Heart right ventricle (tissue), 16 donors: ENCODE data around the gene AKAP13. TPM values are rescaled to one million over a fixed set of nuclear protein-coding genes. Genes with fewer than 3 reads are reported as not detected.

Experiments
- ATAC-seq, 8 donors: fragments of 200-7000 bp; cut with Tn5 transposase; one replicate each; pipeline ENCODE4 v1.9.1; 2020; ENCODE audit warnings: mild to moderate bottlenecking in 8 of 8, moderate library complexity in 8 of 8, moderate number of reproducible peaks in 1 of 8
- DNase-seq, 2 donors: peaks; one replicate each; pipeline ENCODE4 v3.0.0-alpha.2; 2020
- H3K27ac ChIP-seq, 10 donors: fragments of 200-600 bp; sonication (generic) in 2 of 10; one replicate each; pipeline versions ENCODE4 v1.5.0 to v1.8.0; 2020 to 2022; ENCODE audit warnings: mild to moderate bottlenecking in 3 of 10
- H3K27me3 ChIP-seq, 7 donors: fragments of 200-600 bp; one replicate each; pipeline ENCODE4 v1.8.0; 2021 to 2022; ENCODE audit warnings: mild to moderate bottlenecking in 2 of 7
- H3K36me3 ChIP-seq, 9 donors: fragments of 200-600 bp; sonication (generic) in 1 of 9; one replicate each; pipeline versions ENCODE4 v1.5.0 to v1.8.0; 2020 to 2022; ENCODE audit warnings: mild to moderate bottlenecking in 2 of 9
- H3K4me1 ChIP-seq, 9 donors: fragments of 200-600 bp; sonication (generic) in 1 of 9; one replicate each; pipeline versions ENCODE4 v1.5.0 to v1.8.0; 2020 to 2022; ENCODE audit warnings: mild to moderate bottlenecking in 4 of 9
- H3K4me3 ChIP-seq, 10 donors: fragments of 200-600 bp; sonication (generic) in 2 of 10; one replicate each; pipeline versions ENCODE4 v1.5.0 to v1.8.0; 2020 to 2022; ENCODE audit warnings: mild to moderate bottlenecking in 7 of 10, moderate library complexity in 2 of 10
- H3K9me3 ChIP-seq, 11 donors: fragments of 200-600 bp in 10 of 11; sonication (generic) in 2 of 11; one replicate each; pipeline versions ENCODE4 v1.5.0 to v1.8.0; 2013 to 2022; ENCODE audit warnings: mild to moderate bottlenecking in 2 of 11, control low read depth in 1 of 11, moderate library complexity in 1 of 11
- CTCF ChIP-seq, 9 donors: fragments of 200-600 bp; sonication (generic) in 2 of 9; IDR thresholded peaks; one replicate each; pipeline versions ENCODE4 v1.5.0 to v1.8.0; 2021 to 2022; ENCODE audit warnings: antibody characterized with exemption in 9 of 9, mild to moderate bottlenecking in 5 of 9, moderate library complexity in 1 of 9
- WGBS, 2 donors: extraction: QIAGEN DNeasy Blood & Tissue Kit; methylation state at CpG; one replicate each; pipeline ENCODE4 v1.1.7; 2013; ENCODE audit warnings: inconsistent platforms in 1 of 2; 5-methylcytosine and 5-hydroxymethylcytosine counted together
- intact Hi-C, 10 donors: fragments of 100-400 bp; cut with DNase I; formaldehyde crosslinking; loops; one replicate each; pipeline versions ENCODE4 v1.11.1 to v1.14.2; 2022
- polyA plus RNA-seq, 2 donors: library from polyadenylated mRNA; stranded (reverse); fragments of 200-250 nt; gene quantifications; one replicate each; pipeline ENCODE4 v1.2.3, GENCODE V29; 2013
- total RNA-seq, 10 donors: library from RNA; stranded (reverse); fragmentation: NEBNext Ultra II Directional in 3 of 10; extraction: Animal tissue kit (Norgen Biotek cat#: 25700) in 3 of 10; gene quantifications; one replicate each; pipeline versions ENCODE4 v1.2.1 to v1.2.4, GENCODE V29; 2021 to 2023
- donor health status: Arrhythmogenic right ventricular cardiomyopathy.
- donor health status: ischemic (EF 13 %, LVEDD 7.1; RV severe dilation, severe dysfunction).
- donor health status: healthy with polysubstance abuse.
- donor health status: DM: no; HTN: yes; CAD: no.
- donor health status: DM: no; HTN: no; CAD: no.
- donor health status: ischemic (EF 25% LVEDD 6.9; RV normal size, moderate dysfunction).
- donor health status: ischemic (EF 25% LVEDD 5.7; RV mildly dilated, moderate dysfunction).
- donor health status: healthy.
- donor health status: DM: yes; HTN: yes; CAD: no.
- donor health status: Ischemic cardiomyopathy.
- donor health status: ischemic (EF 35%, LVEDD 5.7; RV mildly dilated, moderate dysfunction).
- donor health status: nonischemic (EF 11% LVEDD 7.7; RV severe dilation, severe dysfunction).
- donor health status: DM: yes; HTN: yes; CAD: no.
- donor health status: PGD.
- donor health status: ischemic (EF 29% LVEDD 5.4; RV normal size, mild dysfunction).
- donor health status: nonischemic (EF 23%, LVEDD 6.1; RV moderate dilation, normal function).

Gene AKAP13
- total and polyA plus RNA-seq, 12 donors: 89.3 to 645 (median 480) TPM

- peaks cover 0 to 41% (median 13%) of the 10 kb centered on the region in 11 donors for H3K9me3 ChIP-seq
- peaks cover 0 to 53% (median 31%) of the 10 kb centered on the region in 9 donors for H3K4me1 ChIP-seq
- whole genome bisulfite sequencing, 2 donors: 87 to 92% methylated on average over 3 of the region's 3 CpGs
- no peak for DNase-seq
- H3K4me3 ChIP-seq: no peak overlapping the region
- TF ChIP-seq CTCF (IDR thresholded peaks at IDR 0.05): no peak
- intact Hi-C loops: no loop called here
- no peak overlapping the region for H3K27ac ChIP-seq
- no peak for ATAC-seq
- H3K27me3 ChIP-seq: no peaks in the 10 kb centered on the region
- no peaks in the 10 kb centered on the region for H3K36me3 ChIP-seq
These were observed 70.8 kb downstream of the AKAP13 start for GRCh38 chr15:85451099-85451700.

GRCh38 chr15:85452436-85452835 is 72.0 kb downstream of the AKAP13 start:
- Histone ChIP-seq H3K27me3 (no peaks in the 10 kb centered on the region), H3K27ac (peak overlapping the region in 2 of 10 donors; percentile 3 to 11), H3K4me1 (peaks cover 0 to 65% (median 36%) of the 10 kb centered on the region in 9 donors), H3K36me3 (no peaks in the 10 kb centered on the region), H3K9me3 (peaks cover 0 to 33% (median 13%) of the 10 kb centered on the region in 11 donors), H3K4me3 (no peak overlapping the region)
- DNase-seq: no peak
- ATAC-seq: no peak
- 69 to 76% methylated on average over 1 of the region's 1 CpG for WGBS, 2 donors
- no peak for TF ChIP-seq CTCF (IDR thresholded peaks at IDR 0.05)
- intact Hi-C loops: no loop called here

GRCh38 chr15:85453144-85453872 is 72.9 kb downstream of the AKAP13 start:
- Histone ChIP-seq H3K4me1 (peaks cover 2 to 74% (median 40%) of the 10 kb centered on the region in 9 donors), H3K36me3 (no peaks in the 10 kb centered on the region), H3K4me3 (no peak overlapping the region), H3K27ac (peak overlapping the region in 5 of 10 donors; percentile 2 to 53 (median 21)), H3K27me3 (no peaks in the 10 kb centered on the region), H3K9me3 (peaks cover 0 to 31% (median 13%) of the 10 kb centered on the region in 11 donors)
- WGBS, 2 donors: 74 to 88% methylated on average over 5 of the region's 5 CpGs
- peak in 5 of 8 donors; percentile 16 to 53 (median 25) for ATAC-seq
- no peak for DNase-seq
- intact Hi-C loops: no loop called here
- no peak for TF ChIP-seq CTCF (IDR thresholded peaks at IDR 0.05)

- 61 to 62% methylated on average over 7 of the region's 7 CpGs for WGBS, 2 donors
- Histone ChIP-seq H3K27me3 (no peaks in the 10 kb centered on the region), H3K9me3 (peaks cover 0 to 26% (median 13%) of the 10 kb centered on the region in 11 donors), H3K4me1 (peaks cover 2 to 77% (median 40%) of the 10 kb centered on the region in 9 donors), H3K27ac (peak overlapping the region in 1 of 10 donors; percentile 53), H3K4me3 (no peak overlapping the region), H3K36me3 (no peaks in the 10 kb centered on the region)
- DNase-seq (no peak), ATAC-seq (peak in 1 of 8 donors; percentile 23)
- TF ChIP-seq CTCF (IDR thresholded peaks at IDR 0.05): no peak
- intact Hi-C loops: no loop called here
These were observed 74.0 kb downstream of the AKAP13 start for GRCh38 chr15:85454403-85454802.
